Ovary (tissue), 9 donors: ENCODE results near the gene ZNF747. TPM values are rescaled to one million over a fixed set of nuclear protein-coding genes. Genes with fewer than 3 reads are reported as not detected.

ENCODE experiments used
- DNase-seq, 5 donors: peaks; one replicate each; pipeline ENCODE4 v3.0.0-alpha.2; 2019 to 2020
- H3K27ac ChIP-seq, 2 donors: fragments of 200-600 bp; one replicate each; pipeline versions ENCODE4 v1.5.1 to v1.8.0; 2019 to 2022
- H3K27me3 ChIP-seq: fragments of 200-600 bp; one replicate; pipeline ENCODE4 v1.8.0; 2022
- H3K36me3 ChIP-seq: fragments of 200-600 bp; sonication (generic); one replicate; pipeline ENCODE4 v1.5.1; 2019
- H3K4me1 ChIP-seq: one replicate; pipeline ENCODE4 v1.8.1; 2013; ENCODE audit warnings: mild to moderate bottlenecking, moderate library complexity; ENCODE audit not compliant: insufficient read depth
- H3K4me3 ChIP-seq: fragments of 200-600 bp; sonication (generic); one replicate; pipeline ENCODE4 v1.5.1; 2017
- H3K9me3 ChIP-seq, 2 donors: fragments of 200-600 bp in 1 of 2; sonication (generic) in 1 of 2; one replicate each; pipeline versions ENCODE4 v1.5.1 to v1.8.1; 2013 to 2019; ENCODE audit warnings: mild to moderate bottlenecking in 1 of 2, moderate library complexity in 1 of 2
- EP300 ChIP-seq: sonication (generic); formaldehyde crosslinking; IDR thresholded peaks from one replicate; pipeline ENCODE4 v1.6.1; 2017; ENCODE audit warnings: antibody characterized with exemption
- POLR2A ChIP-seq: fragments of 450-650 bp; IDR thresholded peaks from one replicate; pipeline ENCODE4 v1.6.1; 2017; ENCODE audit warnings: antibody characterized with exemption, mild to moderate bottlenecking, moderate library complexity
- WGBS, 3 donors: extraction: QIAGEN DNeasy Blood & Tissue Kit in 1 of 3; methylation state at CpG; one replicate each; pipeline versions ENCODE4 v1.1.5 to v1.1.7; 2013 to 2017; 5-methylcytosine and 5-hydroxymethylcytosine counted together
- intact Hi-C, 4 donors: fragments of 100-400 bp; cut with DNase I; formaldehyde crosslinking; loops; one replicate each; pipeline versions ENCODE4 v1.11.0 to v1.15.1; 2022 to 2023
- polyA plus RNA-seq, 2 donors: library from polyadenylated mRNA; stranded (reverse); fragments of 200-250 nt in 1 of 2; fragments of 350-450 nt in 1 of 2; fragmentation: Illumina TruSeq in 1 of 2; extraction: RNeasy Lipid Tissue Mini Kit (QIAGEN cat#74804) in 1 of 2; gene quantifications; one replicate each; pipeline ENCODE4 v1.2.3, GENCODE V29; 2013 to 2014
- total RNA-seq, 7 donors: library from RNA; depleted of rRNA in 2 of 7; stranded (reverse); fragments of >200 nt in 2 of 7; fragmentation: NEBNext Ultra II Directional in 3 of 7; extraction: Animal tissue kit (Norgen Biotek cat#: 25700) in 3 of 7; gene quantifications; one replicate each; pipeline versions ENCODE4 v1.1.0 to v1.2.4, GENCODE V29; 2016 to 2023
- TF ChIP-seq, protein P1 (sequence below), 3 donors: fragments of 450-650 bp in 2 of 3; fragments of 200-600 bp in 1 of 3; IDR thresholded peaks; one replicate each; pipeline versions ENCODE4 v1.5.1 to v1.8.0; 2016 to 2022; ENCODE audit warnings: antibody characterized with exemption in 3 of 3, mild to moderate bottlenecking in 1 of 3
- donor health status: DM: no; HTN: no; CAD: no; lungs with moderate emphysema.
- donor health status: DM: no; HTN: no; CAD: no.
- donor health status: Bipolar disorder and iron deficiency.
- donor health status: DM: yes; HTN: yes; CAD: no.
- donor health status: DM: no; HTN: no; CAD: no.
- donor health status: DM: yes; HTN: yes; CAD: no.

ZNF747 gene
- total and polyA plus RNA-seq, 9 donors: 8.4 to 19.2 (median 12.8) TPM

DNA sequence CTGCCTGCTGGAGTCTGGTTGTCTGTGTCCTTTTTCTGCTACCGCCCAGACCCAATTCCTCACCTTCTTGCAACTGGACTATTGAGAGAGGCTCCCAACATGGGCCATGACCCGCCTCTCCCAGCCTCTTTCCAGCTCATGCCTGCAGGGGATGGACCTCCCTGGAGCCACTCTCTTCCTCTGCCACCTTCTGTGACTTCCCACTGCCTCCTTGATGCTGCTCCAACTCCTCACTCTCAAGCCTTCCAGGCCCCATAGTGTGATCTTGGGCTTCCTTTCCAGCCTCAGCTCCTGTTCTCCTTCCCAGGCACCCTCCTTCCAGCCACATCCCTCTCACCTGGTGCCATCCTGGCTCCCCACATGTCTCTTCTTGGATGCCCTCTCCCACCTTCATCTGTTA is 19.4 kb downstream of the ZNF747 start:
- intact Hi-C loops: no loop called here
- no peaks in the 10 kb centered on the region for H3K36me3 ChIP-seq
- TF ChIP-seq, protein P1, sequence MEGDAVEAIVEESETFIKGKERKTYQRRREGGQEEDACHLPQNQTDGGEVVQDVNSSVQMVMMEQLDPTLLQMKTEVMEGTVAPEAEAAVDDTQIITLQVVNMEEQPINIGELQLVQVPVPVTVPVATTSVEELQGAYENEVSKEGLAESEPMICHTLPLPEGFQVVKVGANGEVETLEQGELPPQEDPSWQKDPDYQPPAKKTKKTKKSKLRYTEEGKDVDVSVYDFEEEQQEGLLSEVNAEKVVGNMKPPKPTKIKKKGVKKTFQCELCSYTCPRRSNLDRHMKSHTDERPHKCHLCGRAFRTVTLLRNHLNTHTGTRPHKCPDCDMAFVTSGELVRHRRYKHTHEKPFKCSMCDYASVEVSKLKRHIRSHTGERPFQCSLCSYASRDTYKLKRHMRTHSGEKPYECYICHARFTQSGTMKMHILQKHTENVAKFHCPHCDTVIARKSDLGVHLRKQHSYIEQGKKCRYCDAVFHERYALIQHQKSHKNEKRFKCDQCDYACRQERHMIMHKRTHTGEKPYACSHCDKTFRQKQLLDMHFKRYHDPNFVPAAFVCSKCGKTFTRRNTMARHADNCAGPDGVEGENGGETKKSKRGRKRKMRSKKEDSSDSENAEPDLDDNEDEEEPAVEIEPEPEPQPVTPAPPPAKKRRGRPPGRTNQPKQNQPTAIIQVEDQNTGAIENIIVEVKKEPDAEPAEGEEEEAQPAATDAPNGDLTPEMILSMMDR (IDR thresholded peaks at IDR 0.05): no peak
- TF ChIP-seq POLR2A (no peak), EP300 (no peak)
- H3K9me3 ChIP-seq: no peaks in the 10 kb centered on the region
- no peak for DNase-seq
- H3K27me3 ChIP-seq: no peaks in the 10 kb centered on the region
- H3K27ac ChIP-seq: no peak overlapping the region
- no peaks in the 10 kb centered on the region for H3K4me1 ChIP-seq
- 76 to 82% (median 76%) methylated on average over 2 of the region's 2 CpGs for WGBS, 3 donors
- H3K4me3 ChIP-seq: no peak overlapping the region

DNA sequence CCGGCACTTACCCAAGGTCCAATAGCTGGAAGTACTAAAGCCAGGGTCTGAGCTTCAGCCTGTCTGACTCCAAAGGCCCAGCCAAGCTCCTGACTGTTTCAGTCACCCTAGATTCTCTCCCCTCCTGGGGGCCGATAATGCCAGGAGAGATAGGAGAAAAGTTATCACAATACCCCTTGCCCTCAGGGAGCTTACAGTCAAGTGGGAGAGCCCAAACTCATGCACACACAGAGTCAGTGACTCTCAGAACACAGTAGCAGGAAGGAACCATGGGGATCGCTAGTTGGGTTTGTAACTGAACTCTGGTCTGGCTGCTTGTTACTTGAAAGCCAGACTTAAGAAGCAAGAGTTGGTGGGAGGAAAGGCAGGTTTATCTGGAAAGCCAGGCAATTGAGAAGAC is 23.1 kb downstream of the ZNF747 start:
- TF ChIP-seq POLR2A (no peak), EP300 (no peak)
- TF ChIP-seq, protein P1 (IDR thresholded peaks at IDR 0.05): no peak
- intact Hi-C loops: no loop called here
- no peaks in the 10 kb centered on the region for H3K27me3 ChIP-seq
- H3K36me3 ChIP-seq: no peaks in the 10 kb centered on the region
- no peak overlapping the region for H3K27ac ChIP-seq
- no peak overlapping the region for H3K4me3 ChIP-seq
- WGBS, 3 donors: 81 to 90% (median 83%) methylated on average over 3 of the region's 3 CpGs
- no peaks in the 10 kb centered on the region for H3K4me1 ChIP-seq
- H3K9me3 ChIP-seq: no peaks in the 10 kb centered on the region
- DNase-seq: no peak

DNA sequence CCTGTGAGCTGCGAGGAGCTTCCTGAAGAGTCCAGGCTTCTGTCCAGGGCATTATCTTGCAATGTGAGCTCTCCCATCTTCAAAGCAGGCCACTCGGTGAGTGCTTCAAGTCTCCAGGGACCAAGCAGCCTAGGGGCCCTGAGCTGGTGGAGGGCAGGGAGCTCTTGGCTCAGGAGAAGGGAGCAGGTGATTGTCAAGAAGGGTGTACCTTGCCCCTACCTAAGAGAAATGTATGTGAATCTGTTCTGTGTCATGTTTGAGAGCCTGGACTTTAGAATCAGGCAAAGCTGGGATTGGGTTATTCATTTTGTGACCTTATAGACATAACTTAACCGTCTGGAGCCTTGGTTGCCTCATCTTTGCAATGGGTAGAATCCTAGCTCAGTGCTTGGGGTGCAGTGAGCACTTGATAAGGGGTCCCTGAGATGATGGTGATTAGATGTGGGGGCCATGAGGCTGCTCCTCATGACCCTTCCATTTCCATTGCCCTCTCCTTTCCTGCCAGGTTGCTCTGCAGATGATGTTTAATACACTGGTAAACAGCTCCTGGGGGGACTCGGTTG is 24.2 kb downstream of the ZNF747 start:
- TF ChIP-seq POLR2A (no peak), EP300 (no peak)
- TF ChIP-seq, protein P1 (IDR thresholded peaks at IDR 0.05): no peak
- Histone ChIP-seq H3K4me3 (no peak overlapping the region), H3K27me3 (no peaks in the 10 kb centered on the region), H3K27ac (no peak overlapping the region), H3K36me3 (no peaks in the 10 kb centered on the region), H3K9me3 (no peaks in the 10 kb centered on the region), H3K4me1 (no peaks in the 10 kb centered on the region)
- intact Hi-C loops: no loop called here
- no peak for DNase-seq
- WGBS, 3 donors: 42 to 58% (median 51%) methylated on average over 4 of the region's 4 CpGs

DNA sequence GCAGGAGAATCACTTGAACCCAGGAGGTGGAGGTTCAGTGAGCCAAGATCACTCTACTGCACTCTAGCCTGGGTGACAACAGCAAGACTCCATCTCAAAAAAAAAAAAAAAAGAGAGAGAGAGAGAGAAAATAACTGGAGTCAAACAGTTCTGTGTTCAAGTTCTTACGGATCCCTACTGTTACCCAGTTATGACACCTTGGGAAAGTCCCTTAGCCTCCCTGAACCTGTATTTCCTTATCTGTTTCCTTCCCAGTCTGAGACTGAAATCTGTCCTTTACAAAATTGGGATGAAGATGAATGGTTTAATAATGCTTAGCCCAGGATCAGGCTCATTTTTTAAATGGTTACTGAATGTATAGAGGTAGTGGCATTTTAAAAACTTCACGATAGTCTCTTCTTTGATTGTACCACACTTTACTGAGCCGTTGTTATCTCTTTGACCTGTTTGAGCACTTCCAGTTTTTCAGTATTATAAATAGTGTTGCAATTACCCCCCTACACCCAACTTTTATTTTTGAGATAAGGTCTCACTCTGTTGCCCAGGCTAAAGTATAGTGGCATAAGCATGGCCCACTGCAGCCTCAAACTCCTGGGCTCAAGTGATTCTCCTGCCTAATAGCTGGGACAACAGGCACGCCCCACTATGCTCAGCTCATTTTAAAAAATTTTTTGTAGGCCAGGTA is 25.4 kb downstream of the ZNF747 start:
- no peaks in the 10 kb centered on the region for H3K27me3 ChIP-seq
- intact Hi-C loops: no loop called here
- H3K27ac ChIP-seq: no peak overlapping the region
- TF ChIP-seq POLR2A: no peak
- TF ChIP-seq, protein P1 (IDR thresholded peaks at IDR 0.05): no peak
- no peak for TF ChIP-seq EP300
- H3K4me3 ChIP-seq: no peak overlapping the region
- no peaks in the 10 kb centered on the region for H3K9me3 ChIP-seq
- DNase-seq: no peak
- H3K4me1 ChIP-seq: no peaks in the 10 kb centered on the region
- H3K36me3 ChIP-seq: no peaks in the 10 kb centered on the region
- WGBS, 3 donors: 67 to 76% (median 70%) methylated on average over 4 of the region's 4 CpGs
